HFFc6 (cell line): Measurements from ENCODE around the gene KRTAP10-3. TPM values are rescaled to one million over a fixed set of nuclear protein-coding genes. Genes with fewer than 3 reads are reported as not detected.

Experiments
- DNase-seq: peaks from one replicate; pipeline ENCODE4 v3.0.0-alpha.2; 2018
- H3K27ac Mint-ChIP-seq: 2 replicates; pipeline ENCODE4 v1.8.0; 2020; ENCODE audit warnings: mild to moderate bottlenecking, mixed read lengths
- H3K27me3 Mint-ChIP-seq: 2 replicates; pipeline ENCODE4 v1.8.0; 2021; ENCODE audit warnings: mild to moderate bottlenecking, moderate library complexity, mixed read lengths; ENCODE audit not compliant: insufficient read depth
- H3K36me3 Mint-ChIP-seq: 2 replicates; pipeline ENCODE4 v1.8.0; 2021; ENCODE audit warnings: low read depth, mixed read lengths
- H3K4me1 Mint-ChIP-seq: 2 replicates; pipeline ENCODE4 v1.8.0; 2020; ENCODE audit warnings: low read depth, mixed read lengths
- H3K4me3 Mint-ChIP-seq: 2 replicates; pipeline ENCODE4 v1.8.0; 2020; ENCODE audit warnings: mild to moderate bottlenecking, moderate library complexity, mixed read lengths
- H3K9me3 Mint-ChIP-seq: 2 replicates; pipeline ENCODE4 v1.8.0; 2020; ENCODE audit warnings: mild to moderate bottlenecking, mixed read lengths
- CTCF ChIP-seq: fragments of 200-600 bp; sonication (generic); IDR thresholded peaks from 2 replicates; pipeline ENCODE4 v1.5.0; 2021; ENCODE audit warnings: antibody characterized with exemption, mild to moderate bottlenecking
- total RNA-seq, 6 experiments: library from RNA; stranded (reverse); fragmentation: NEBNext Ultra II Directional; extraction: Animal tissue kit (Norgen Biotek cat#: 25700); gene quantifications; 2 replicates in 1 of 6; 3 replicates in 5 of 6; pipeline ENCODE4 v1.2.3, GENCODE V29; 2021

The KRTAP10-3 gene
- total RNA-seq, 6 experiments from 2014 or later, result not detected

- Mint-ChIP-seq H3K9me3 (peaks cover 38% of the 10 kb centered on the region), H3K4me3 (no peak overlapping the region), H3K27me3 (peaks cover 6% of the 10 kb centered on the region), H3K4me1 (no peaks in the 10 kb centered on the region), H3K27ac (no peak overlapping the region), H3K36me3 (no peaks in the 10 kb centered on the region; the same call in 1 of the 2 replicates)
- no peak for DNase-seq
- TF ChIP-seq CTCF, result no peak
Observed at GRCh38 chr21:44516828-44517174, 41.8 kb downstream of the KRTAP10-3 start.

- no peaks in the 10 kb centered on the region; the same call in 1 of the 2 replicates for H3K36me3 Mint-ChIP-seq
- no peak overlapping the region for H3K4me3 Mint-ChIP-seq
- H3K9me3 Mint-ChIP-seq, result peaks cover 42% of the 10 kb centered on the region
- no peak for TF ChIP-seq CTCF
- DNase-seq, result no peak
- peaks cover 7% of the 10 kb centered on the region for H3K27me3 Mint-ChIP-seq
- no peak overlapping the region for H3K27ac Mint-ChIP-seq
- H3K4me1 Mint-ChIP-seq, result no peaks in the 10 kb centered on the region
Observed at GRCh38 chr21:44516342-44516741, 42.3 kb downstream of the KRTAP10-3 start.

- TF ChIP-seq CTCF, result no peak
Observed at GRCh38 chr21:44515359-44516165, 43.0 kb downstream of the KRTAP10-3 start.

GRCh38 chr21:44514746-44515358 lies 43.7 kb downstream of the KRTAP10-3 start:
- H3K27me3 Mint-ChIP-seq, result peaks cover 7% of the 10 kb centered on the region
- H3K4me3 Mint-ChIP-seq, result no peak overlapping the region
- no peak for DNase-seq
- no peak overlapping the region for H3K27ac Mint-ChIP-seq
- H3K4me1 Mint-ChIP-seq, result no peaks in the 10 kb centered on the region
- TF ChIP-seq CTCF, result no peak
- no peaks in the 10 kb centered on the region; the same call in 1 of the 2 replicates for H3K36me3 Mint-ChIP-seq
- H3K9me3 Mint-ChIP-seq, result peaks cover 36% of the 10 kb centered on the region

More at GRCh38 chr21:44515359-44516165, 43.0 kb downstream of the KRTAP10-3 start:
- no peak for DNase-seq
- Mint-ChIP-seq H3K36me3 (no peaks in the 10 kb centered on the region; the same call in 1 of the 2 replicates), H3K4me3 (no peak overlapping the region), H3K27ac (no peak overlapping the region), H3K9me3 (peaks cover 40% of the 10 kb centered on the region), H3K27me3 (peaks cover 7% of the 10 kb centered on the region), H3K4me1 (no peaks in the 10 kb centered on the region)

GRCh38 chr21:44514218-44514520 lies 44.4 kb downstream of the KRTAP10-3 start:
- no peak for DNase-seq
- Mint-ChIP-seq H3K4me3 (no peak overlapping the region), H3K36me3 (no peaks in the 10 kb centered on the region; the same call in 1 of the 2 replicates), H3K27me3 (peaks cover 7% of the 10 kb centered on the region), H3K27ac (no peak overlapping the region), H3K4me1 (no peaks in the 10 kb centered on the region), H3K9me3 (peaks cover 36% of the 10 kb centered on the region)
- TF ChIP-seq CTCF, result no peak
